GM10266 (cell line): ENCODE data around the gene TIGAR.

ENCODE experiments used
- DNase-seq: peaks from one replicate; pipeline ENCODE4 v3.0.0; 2012; ENCODE audit errors: extremely low spot score
- CTCF ChIP-seq: IDR thresholded peaks from 2 replicates; pipeline ENCODE4 v1.5.1; 2012; ENCODE audit warnings: mild to moderate bottlenecking, low read depth; ENCODE audit not compliant: control insufficient read depth, insufficient read depth; ENCODE audit errors: missing control alignments

Gene TIGAR

GRCh38 chr12:4288296-4289131, 32.5 kb upstream of the TIGAR start:
- no peak for DNase-seq
- no peak for TF ChIP-seq CTCF

DNA sequence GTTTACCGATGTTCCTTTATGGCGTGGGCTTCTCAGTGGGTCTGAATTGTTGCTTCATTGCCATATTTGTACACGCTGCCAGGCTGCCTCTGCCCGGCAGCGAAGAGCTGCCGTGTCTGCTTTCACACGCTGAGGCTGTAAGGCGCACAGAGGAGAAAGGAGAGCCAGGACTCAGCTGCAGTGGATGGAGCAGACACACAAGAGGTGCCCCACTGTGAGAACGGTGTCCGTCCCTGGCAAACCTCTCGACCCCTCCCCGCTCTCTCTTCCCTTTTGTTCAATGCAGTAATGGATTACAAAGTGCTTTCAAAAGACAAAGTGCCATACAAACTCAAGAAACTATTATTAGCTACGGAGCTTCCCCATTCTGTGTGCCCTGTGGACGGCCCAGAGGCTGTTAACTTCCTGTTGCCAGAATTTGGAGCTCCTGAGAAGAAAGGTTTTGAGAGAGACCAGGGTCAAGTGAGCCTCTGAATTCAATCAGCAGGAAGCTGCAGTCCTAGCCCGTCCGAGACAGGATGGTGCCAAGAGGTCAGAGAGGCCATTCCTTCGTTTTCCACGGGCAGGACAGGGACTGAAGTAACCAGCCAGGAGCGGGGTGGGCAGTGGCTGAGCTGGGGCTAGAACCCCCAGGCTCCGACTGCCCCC, 31.7 kb upstream of the TIGAR start:
- no peak for DNase-seq
- TF ChIP-seq CTCF, result no peak

GRCh38 chr12:4289998-4290790, 30.8 kb upstream of the TIGAR start:
- DNase-seq, result no peak
- no peak for TF ChIP-seq CTCF

DNA sequence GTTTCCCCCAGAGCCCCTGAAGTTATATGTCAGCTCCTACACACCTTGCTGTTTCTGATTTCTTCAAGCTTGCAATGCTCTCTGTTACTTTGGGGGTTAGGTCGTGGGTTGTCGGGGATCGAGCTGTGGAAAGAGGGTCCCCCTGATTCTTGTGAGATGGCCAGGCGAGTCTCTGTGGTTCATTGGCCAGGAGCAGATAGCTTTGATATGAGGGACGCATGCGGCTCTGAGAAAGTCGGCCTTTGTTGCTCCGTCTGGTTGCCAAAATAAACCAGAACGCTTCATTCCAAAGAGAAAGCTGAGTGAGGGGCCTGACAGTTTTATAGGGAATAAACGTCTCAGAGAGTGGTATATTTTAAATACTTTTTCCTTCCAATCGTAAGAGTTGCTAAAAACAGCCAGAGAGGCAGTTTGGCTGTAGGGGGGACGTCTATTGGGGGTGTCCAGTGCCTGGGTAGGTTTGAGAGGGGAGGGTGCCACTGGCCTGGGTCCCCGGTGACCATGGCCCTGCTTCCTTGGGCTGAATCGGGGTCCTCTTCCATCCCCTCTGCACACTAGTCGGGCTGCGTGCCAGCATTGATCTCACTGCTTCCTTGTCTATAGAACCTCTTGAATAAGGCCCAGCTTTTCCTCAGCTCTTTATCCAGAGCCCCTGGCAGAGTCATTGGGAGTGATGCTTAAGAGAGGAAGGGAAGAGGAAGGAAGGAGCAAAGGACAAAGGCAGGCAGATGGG, 28.5 kb upstream of the TIGAR start:
- no peak for TF ChIP-seq CTCF
- no peak for DNase-seq

GRCh38 chr12:4293299-4293965, 27.6 kb upstream of the TIGAR start:
- TF ChIP-seq CTCF, result no peak

DNA sequence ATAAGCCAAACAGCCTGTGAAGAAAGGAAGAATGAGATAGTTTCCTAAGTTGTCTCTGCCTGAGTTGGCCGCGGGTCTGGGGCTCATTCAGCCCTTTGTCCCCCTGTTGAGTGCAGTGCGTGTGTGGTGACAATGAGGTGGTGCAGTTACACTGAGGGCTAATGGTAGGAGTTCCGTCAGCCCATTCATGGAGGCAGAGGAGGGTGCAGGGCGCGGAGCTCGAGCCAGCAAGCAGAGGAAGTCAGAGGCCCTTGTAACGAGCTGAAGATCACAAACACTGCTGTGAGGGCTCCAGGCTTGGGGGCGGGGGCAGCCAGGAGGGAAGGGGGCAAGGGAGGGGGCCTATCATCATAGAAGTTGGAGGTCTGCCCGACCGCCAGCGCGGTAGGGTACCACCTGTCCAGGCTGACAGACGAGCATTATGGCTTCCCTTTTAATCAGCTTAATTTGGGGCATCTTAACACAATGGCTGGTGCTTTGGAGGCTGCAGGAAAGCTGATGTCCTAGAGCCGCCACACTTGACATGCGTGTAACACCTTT, 27.0 kb upstream of the TIGAR start:
- DNase-seq, result no peak
- no peak for TF ChIP-seq CTCF

More at GRCh38 chr12:4293299-4293965, 27.6 kb upstream of the TIGAR start:
- no peak for DNase-seq
